GM19372 (cell line): Measurements from ENCODE around the gene CAMK2G.
"Not testable (repeated sequence)": the region's sequence is repeated elsewhere in the genome, so short reads cannot be mapped to it uniquely, and the experiment has no call there.

Experiments
- ATAC-seq: cut with Tn5 transposase; IDR thresholded peaks from one replicate; pipeline ENCODE4 v1.9.1; 2021; ENCODE audit warnings: mild to moderate bottlenecking, low read depth, moderate library complexity; ENCODE audit not compliant: unreplicated experiment

CAMK2G gene

GRCh38 chr10:73905256-73906020 lies 31.1 kb upstream of the CAMK2G start:
- no peak for ATAC-seq

GRCh38 chr10:73902351-73902750 lies 28.0 kb upstream of the CAMK2G start:
- ATAC-seq: no peak

GRCh38 chr10:73901261-73901660 lies 26.9 kb upstream of the CAMK2G start:
- ATAC-seq: no peak

- ATAC-seq: no peak
Observed at GRCh38 chr10:73900064-73900463, 25.7 kb upstream of the CAMK2G start.

GRCh38 chr10:73899423-73899822 lies 25.1 kb upstream of the CAMK2G start:
- ATAC-seq: no peak

- no peak for ATAC-seq
Observed at GRCh38 chr10:73898730-73899410, 24.5 kb upstream of the CAMK2G start.

- no peak for ATAC-seq
Observed at GRCh38 chr10:73897693-73898092, 23.3 kb upstream of the CAMK2G start.

GRCh38 chr10:73895381-73895780 lies 21.0 kb upstream of the CAMK2G start:
- ATAC-seq: not testable (repeated sequence)

GRCh38 chr10:73894245-73894971 lies 20.1 kb upstream of the CAMK2G start:
- no peak for ATAC-seq

GRCh38 chr10:73893426-73893825 lies 19.1 kb upstream of the CAMK2G start:
- no peak for ATAC-seq

- ATAC-seq: no peak
Observed at GRCh38 chr10:73892310-73893030, 18.1 kb upstream of the CAMK2G start.

- no peak for ATAC-seq
Observed at GRCh38 chr10:73891540-73891939, 17.2 kb upstream of the CAMK2G start.

GRCh38 chr10:73890830-73891229 lies 16.5 kb upstream of the CAMK2G start:
- not testable (repeated sequence) for ATAC-seq

GRCh38 chr10:73890261-73890660 lies 15.9 kb upstream of the CAMK2G start:
- ATAC-seq: no peak

- ATAC-seq: not testable (repeated sequence)
Observed at GRCh38 chr10:73889416-73889815, 15.1 kb upstream of the CAMK2G start.

GRCh38 chr10:73889014-73889413 lies 14.7 kb upstream of the CAMK2G start:
- no peak for ATAC-seq

- ATAC-seq: no peak
Observed at GRCh38 chr10:73888514-73888913, 14.2 kb upstream of the CAMK2G start.

GRCh38 chr10:73887294-73888039 lies 13.1 kb upstream of the CAMK2G start:
- ATAC-seq: no peak

GRCh38 chr10:73886661-73887293 lies 12.4 kb upstream of the CAMK2G start:
- ATAC-seq: no peak
